K562 (cell line): Measurements from ENCODE around the gene DCPS. TPM values are rescaled to one million over a fixed set of nuclear protein-coding genes. Genes with fewer than 3 reads are reported as not detected.

Source experiments
- ATAC-seq: fragments of 200-7000 bp; cut with Tn5 transposase; 3 replicates; pipeline ENCODE4 v1.9.1; 2020; ENCODE audit warnings: moderate library complexity
- BruUV-seq: library from RNA; stranded (reverse); fragments of 400-500 nt; replicated peaks from 2 replicates; lab custom pipeline; 2021; lab: Mats Ljungman, UMichigan
- CTCF ChIA-PET: fragments of 300-600 bp; formaldehyde crosslinking; extraction: SDS; loops from one replicate; lab custom pipeline; 2021; ENCODE audit warnings: low intra/inter-chr PET ratio; lab: Yijun Ruan, JAX
- POLR2A ChIA-PET: fragments of 300-600, 350-650 bp; sonication (Branson Sonifier 250); formaldehyde crosslinking; extraction: SDS; loops from one replicate; lab custom pipeline; 2021; ENCODE audit warnings: antibody characterized with exemption, inconsistent platforms; lab: Yijun Ruan, JAX
- DNase-seq, 4 experiments: peaks; one replicate each; pipeline versions ENCODE4 v3.0.0 to v3.0.0-alpha.2; 2011 to 2018; ENCODE audit warnings: low spot score in 3 of 4, mixed read lengths in 3 of 4; ENCODE audit errors: extremely low read depth in 1 of 4
- FAIRE-seq: peaks from 2 replicates; lab custom pipeline; 2011; peaks lifted over from hg19 to GRCh38; lab: Jason Lieb, UNC
- H2AFZ ChIP-seq: 2 replicates; pipeline ENCODE4 v1.6.0; 2011; ENCODE audit warnings: low read depth, low read length, control low read depth, inconsistent platforms
- H3K27ac ChIP-seq: fragments of 200-600 bp; 3 replicates; pipeline ENCODE4 v1.8.0; 2011; ENCODE audit warnings: low read depth, mild to moderate bottlenecking, control low read depth, inconsistent platforms, low read length, moderate library complexity, mixed read lengths; ENCODE audit errors: extremely low read depth
- H3K27me3 ChIP-seq, 2 experiments: fragments of 300-600 bp in 1 of 2; 2 replicates in 1 of 2; 3 replicates in 1 of 2; pipeline versions ENCODE4 v1.6.0 to v1.8.0; 2011; ENCODE audit warnings: inconsistent platforms in 2 of 2, low read length in 2 of 2, mild to moderate bottlenecking in 1 of 2, mixed read lengths in 1 of 2, moderate library complexity in 1 of 2; ENCODE audit not compliant: control insufficient read depth in 2 of 2, insufficient read depth in 2 of 2
- H3K36me3 ChIP-seq: fragments of 300-600 bp; 3 replicates; pipeline ENCODE4 v1.8.0; 2011; ENCODE audit warnings: mild to moderate bottlenecking, low read length, inconsistent platforms; ENCODE audit not compliant: control insufficient read depth, insufficient read depth
- H3K4me1 ChIP-seq, 2 experiments: fragments of 200-600 bp in 1 of 2; replicated peaks in 1 of 2; 2 replicates in 1 of 2; 3 replicates in 1 of 2; pipeline versions ENCODE4 v1.5.1 to v1.8.0; 2011; ENCODE audit warnings: inconsistent platforms in 2 of 2, low read length in 2 of 2, mild to moderate bottlenecking in 1 of 2, mixed read lengths in 1 of 2, moderate library complexity in 1 of 2; ENCODE audit not compliant: control insufficient read depth in 2 of 2, insufficient read depth in 2 of 2
- H3K4me2 ChIP-seq: 2 replicates; pipeline ENCODE4 v1.6.1; 2011; ENCODE audit warnings: low read length, control low read depth, inconsistent platforms, mixed read lengths; ENCODE audit not compliant: insufficient read depth
- H3K4me3 ChIP-seq: fragments of 200-600 bp; sonication (generic), shearing (Covaris generic); 2 replicates; pipeline ENCODE4 v1.5.1; 2016; ENCODE audit warnings: control low read depth, inconsistent platforms
- H3K79me2 ChIP-seq: fragments of 200-600 bp; 3 replicates; pipeline ENCODE4 v1.8.0; 2011; ENCODE audit warnings: low read length, inconsistent platforms; ENCODE audit not compliant: control insufficient read depth, insufficient read depth
- H3K9ac ChIP-seq, 2 experiments: 2 replicates each; pipeline versions ENCODE4 v1.6.0 to v1.6.1; 2011; ENCODE audit warnings: low read depth in 2 of 2, low read length in 2 of 2, control low read depth in 1 of 2, inconsistent platforms in 1 of 2, mild to moderate bottlenecking in 1 of 2, mixed read lengths in 1 of 2; ENCODE audit not compliant: insufficient read depth in 1 of 2
- H3K9me1 ChIP-seq: one replicate; pipeline ENCODE4 v1.6.0; 2011; ENCODE audit warnings: inconsistent platforms, mild to moderate bottlenecking, low read length, moderate library complexity; ENCODE audit not compliant: control insufficient read depth, insufficient read depth
- H3K9me3 ChIP-seq: replicated peaks from 2 replicates; pipeline ENCODE4 v1.5.1; 2011; ENCODE audit warnings: low read depth, low read length, inconsistent platforms; ENCODE audit not compliant: control insufficient read depth, insufficient read depth
- H4K20me1 ChIP-seq: replicated peaks from 2 replicates; pipeline ENCODE4 v1.6.1; 2011; ENCODE audit warnings: low read length, inconsistent platforms, mixed read lengths; ENCODE audit not compliant: control insufficient read depth, insufficient read depth
- DIDO1 ChIP-seq: fragments of 450-650 bp; IDR thresholded peaks from 2 replicates; pipeline ENCODE4 v1.6.1; 2016; ENCODE audit warnings: low read depth, missing biosample characterization, missing genetic modification characterization
- ESRRA ChIP-seq: fragments of 450-650 bp; IDR thresholded peaks from 2 replicates; pipeline ENCODE4 v1.6.1; 2014; ENCODE audit warnings: low read depth, mild to moderate bottlenecking, moderate library complexity, borderline replicate concordance
- MTA2 ChIP-seq: fragments of 450-650 bp; IDR thresholded peaks from 2 replicates; pipeline ENCODE4 v1.6.1; 2016; ENCODE audit warnings: low read depth
- RAD21 ChIP-seq, 2 experiments: fragments of 250-450 bp in 1 of 2; fragments of 450-650 bp in 1 of 2; sonication (Bioruptor Pico) in 1 of 2; formaldehyde crosslinking in 1 of 2; IDR thresholded peaks in 1 of 2; conservative IDR thresholded peaks in 1 of 2; 2 replicates each; pipeline versions ENCODE4 v1.4.0 to v1.8.0; 2020 to 2022; ENCODE audit warnings: mild to moderate bottlenecking in 2 of 2, moderate library complexity in 1 of 2
- RBFOX2 ChIP-seq: fragments of 200-400 bp; formaldehyde crosslinking; IDR thresholded peaks from 2 replicates; pipeline ENCODE4 v1.6.1; 2017; ENCODE audit warnings: low read depth, mild to moderate bottlenecking, low read length, moderate library complexity
- SLC30A9 ChIP-seq: fragments of 250-450 bp; sonication (Bioruptor Pico); IDR thresholded peaks from 2 replicates; pipeline ENCODE4 v1.8.0; 2022; ENCODE audit warnings: mild to moderate bottlenecking, moderate library complexity
- WGBS: fragments of 100-300 bp; shearing (Covaris generic); methylation state at CpG from one replicate; pipeline ENCODE4 v1.1.6; 2016; ENCODE audit warnings: low coverage, mixed read lengths; ENCODE audit not compliant: insufficient coverage; ENCODE audit errors: missing lambda C conversion rate; 5-methylcytosine and 5-hydroxymethylcytosine counted together
- in situ Hi-C: fragments of 300-500 bp; cut with MboI; formaldehyde crosslinking; loops from 4 replicates; pipeline ENCODE4 v1.15.0; 2018; ENCODE audit warnings: inconsistent platforms, mixed read lengths
- intact Hi-C: fragments of 100-400 bp; cut with micrococcal nuclease; formaldehyde crosslinking; loops from 2 replicates; pipeline ENCODE4 v1.14.2; 2022
- polyA plus RNA-seq, 8 experiments: library from polyadenylated mRNA; depleted of rRNA in 4 of 8; stranded (reverse) in 5 of 8; unstranded in 3 of 8; fragments of >200 nt; fragmentation: Nextera tagmentation in 2 of 8; fragmentation: Illumina TruSeq in 1 of 8; extraction: Ambion mirVana in 2 of 8; extraction: Trizol in 1 of 8; gene quantifications; 2 replicates each; pipeline versions ENCODE4 v1.2.1 to v1.2.3, GENCODE V29; 2011 to 2014; ENCODE audit warnings: inconsistent platforms in 1 of 8, missing spikeins in 1 of 8
- total RNA-seq, 7 experiments: library from RNA; depleted of rRNA in 6 of 7; stranded (reverse); fragments of >200 nt in 6 of 7; fragmentation: Illumina TruSeq in 2 of 7; extraction: Trizol in 2 of 7; gene quantifications; 2 replicates each; pipeline versions ENCODE4 v1.2.1 to v1.2.3, GENCODE V29; 2011 to 2021; ENCODE audit warnings: low replicate concordance in 1 of 7
- TF ChIP-seq, protein P1 (sequence below): fragments of 200-800 bp; sonication (Bioruptor generic); IDR thresholded peaks from 2 replicates; pipeline ENCODE4 v1.6.1; 2017; ENCODE audit warnings: missing genetic modification characterization, missing compliant biosample characterization
- TF ChIP-seq, protein P2 (sequence below), 3 experiments: IDR thresholded peaks in 2 of 3; conservative IDR thresholded peaks in 1 of 3; 2 replicates each; pipeline ENCODE4 v1.5.1; 2011 to 2012; ENCODE audit warnings: low read length in 3 of 3, mild to moderate bottlenecking in 3 of 3, control low read depth in 2 of 3, improper control_type of control experiment in 1 of 3, inconsistent platforms in 1 of 3, low read depth in 1 of 3, mixed read lengths in 1 of 3, moderate library complexity in 1 of 3; ENCODE audit not compliant: insufficient read depth in 2 of 3
- TF ChIP-seq, protein P3 (sequence below): fragments of 450-650 bp; IDR thresholded peaks from 2 replicates; pipeline ENCODE4 v1.6.1; 2017; ENCODE audit warnings: antibody characterized with exemption, mild to moderate bottlenecking

Gene DCPS
- total and polyA plus RNA-seq, 9 of the 15 experiments (the other 6 are each of a cell fraction or from before 2014, with no cell fraction given) = 8.7 to 38.1 (median 17.9) TPM

DNA sequence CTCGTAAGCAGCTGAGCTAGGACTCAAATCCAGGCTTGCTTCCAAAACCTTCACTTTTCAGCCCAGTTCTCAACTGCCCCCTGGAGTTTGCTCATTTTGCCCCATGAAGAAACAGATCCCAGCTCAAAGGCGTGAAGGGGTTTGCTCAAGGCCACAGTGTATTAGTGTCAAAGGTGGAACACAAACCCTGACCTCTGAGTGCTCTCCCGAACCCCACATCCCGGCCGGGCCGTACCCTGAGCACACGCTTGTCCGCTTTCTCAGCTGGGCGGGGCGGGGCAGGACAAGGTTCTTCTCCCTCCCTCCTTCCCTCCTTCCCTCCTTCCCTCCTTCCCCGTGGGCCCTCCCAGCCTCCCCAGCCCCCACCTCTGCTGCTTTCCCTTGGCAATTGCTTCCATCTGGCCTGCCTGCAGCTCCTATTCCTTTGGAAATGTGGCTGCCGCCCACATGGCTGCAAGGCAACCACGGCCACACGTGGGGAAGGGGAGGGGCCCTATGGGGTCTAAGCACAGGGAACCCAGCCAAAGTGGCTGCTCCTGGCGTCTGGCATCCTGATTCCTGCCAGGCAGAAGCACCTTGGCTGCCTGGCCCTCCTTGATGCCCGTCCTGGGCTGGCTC, 55.7 kb downstream of the DCPS start:
- peaks cover 9 to 42% of the 10 kb centered on the region in 2 experiments; a peak in 4 of 5 replicates for H3K4me1 ChIP-seq
- H3K4me3 ChIP-seq = no peak overlapping the region
- FAIRE-seq = peak; percentile 35
- peak in 3 of 4 experiments; percentile 21 to 54 (median 49) for DNase-seq
- H3K27ac ChIP-seq = no peak overlapping the region
- H3K27me3 ChIP-seq = no peaks in the 10 kb centered on the region
- H3K9ac ChIP-seq = peak overlapping the region; percentile 30 to 75
- H3K36me3 ChIP-seq = no peaks in the 10 kb centered on the region
- ChIA-PET CTCF (interaction anchor here (2.4 kb wide), 1 partner anchor 49 kb away, joined by 9 read pairs; no protein-coding TSS in a partner anchor), POLR2A (no interaction called here)
- H3K79me2 ChIP-seq = peaks cover 14% of the 10 kb centered on the region
- peaks cover 12% of the 10 kb centered on the region; the same call in 1 of the 2 replicates for H4K20me1 ChIP-seq
- in situ Hi-C loops = no loop called here
- H3K9me3 ChIP-seq = no peaks in the 10 kb centered on the region
- BruUV-seq = no TSS peak
- no peak overlapping the region for H3K4me2 ChIP-seq
- no peak for ATAC-seq
- H2AFZ ChIP-seq = no peak overlapping the region
- intact Hi-C loops = no loop called here
- WGBS = 33% methylated on average over 12 of the region's 16 CpGs
- H3K9me1 ChIP-seq = no peaks in the 10 kb centered on the region
- TF ChIP-seq, protein P1, sequence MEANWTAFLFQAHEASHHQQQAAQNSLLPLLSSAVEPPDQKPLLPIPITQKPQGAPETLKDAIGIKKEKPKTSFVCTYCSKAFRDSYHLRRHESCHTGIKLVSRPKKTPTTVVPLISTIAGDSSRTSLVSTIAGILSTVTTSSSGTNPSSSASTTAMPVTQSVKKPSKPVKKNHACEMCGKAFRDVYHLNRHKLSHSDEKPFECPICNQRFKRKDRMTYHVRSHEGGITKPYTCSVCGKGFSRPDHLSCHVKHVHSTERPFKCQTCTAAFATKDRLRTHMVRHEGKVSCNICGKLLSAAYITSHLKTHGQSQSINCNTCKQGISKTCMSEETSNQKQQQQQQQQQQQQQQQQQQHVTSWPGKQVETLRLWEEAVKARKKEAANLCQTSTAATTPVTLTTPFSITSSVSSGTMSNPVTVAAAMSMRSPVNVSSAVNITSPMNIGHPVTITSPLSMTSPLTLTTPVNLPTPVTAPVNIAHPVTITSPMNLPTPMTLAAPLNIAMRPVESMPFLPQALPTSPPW (CRISPR knock-in tag) = 0 out of 2 replicates have a peak, but pooled peaks have one; percentile 11
- TF ChIP-seq ESRRA (0 out of 2 replicates have a peak, but pooled peaks have one; percentile 37), RAD21 (CRISPR knock-in tag; conservative IDR thresholded peaks at IDR 0.05 in 1 of 2, IDR thresholded peaks at IDR 0.05 in 1 of 2) (peak in 1 of 2 experiments; percentile 46; a peak in 1 of 4 replicates), SLC30A9 (CRISPR knock-in tag) (no peak), MTA2 (no peak), DIDO1 (tag) (no peak), RBFOX2 (0 out of 2 replicates have a peak, but pooled peaks have one; percentile 19)
- TF ChIP-seq, protein P2, sequence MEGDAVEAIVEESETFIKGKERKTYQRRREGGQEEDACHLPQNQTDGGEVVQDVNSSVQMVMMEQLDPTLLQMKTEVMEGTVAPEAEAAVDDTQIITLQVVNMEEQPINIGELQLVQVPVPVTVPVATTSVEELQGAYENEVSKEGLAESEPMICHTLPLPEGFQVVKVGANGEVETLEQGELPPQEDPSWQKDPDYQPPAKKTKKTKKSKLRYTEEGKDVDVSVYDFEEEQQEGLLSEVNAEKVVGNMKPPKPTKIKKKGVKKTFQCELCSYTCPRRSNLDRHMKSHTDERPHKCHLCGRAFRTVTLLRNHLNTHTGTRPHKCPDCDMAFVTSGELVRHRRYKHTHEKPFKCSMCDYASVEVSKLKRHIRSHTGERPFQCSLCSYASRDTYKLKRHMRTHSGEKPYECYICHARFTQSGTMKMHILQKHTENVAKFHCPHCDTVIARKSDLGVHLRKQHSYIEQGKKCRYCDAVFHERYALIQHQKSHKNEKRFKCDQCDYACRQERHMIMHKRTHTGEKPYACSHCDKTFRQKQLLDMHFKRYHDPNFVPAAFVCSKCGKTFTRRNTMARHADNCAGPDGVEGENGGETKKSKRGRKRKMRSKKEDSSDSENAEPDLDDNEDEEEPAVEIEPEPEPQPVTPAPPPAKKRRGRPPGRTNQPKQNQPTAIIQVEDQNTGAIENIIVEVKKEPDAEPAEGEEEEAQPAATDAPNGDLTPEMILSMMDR (IDR thresholded peaks at IDR 0.05 in 2 of 3, conservative IDR thresholded peaks at IDR 0.05 in 1 of 3; ENCODE audit: insufficient read depth in 2 of 3, low read depth in 1 of 3, low read length in 3 of 3) = peak; percentile 31 to 45 (median 33); a peak in 3 of 6 replicates
- TF ChIP-seq, protein P3, sequence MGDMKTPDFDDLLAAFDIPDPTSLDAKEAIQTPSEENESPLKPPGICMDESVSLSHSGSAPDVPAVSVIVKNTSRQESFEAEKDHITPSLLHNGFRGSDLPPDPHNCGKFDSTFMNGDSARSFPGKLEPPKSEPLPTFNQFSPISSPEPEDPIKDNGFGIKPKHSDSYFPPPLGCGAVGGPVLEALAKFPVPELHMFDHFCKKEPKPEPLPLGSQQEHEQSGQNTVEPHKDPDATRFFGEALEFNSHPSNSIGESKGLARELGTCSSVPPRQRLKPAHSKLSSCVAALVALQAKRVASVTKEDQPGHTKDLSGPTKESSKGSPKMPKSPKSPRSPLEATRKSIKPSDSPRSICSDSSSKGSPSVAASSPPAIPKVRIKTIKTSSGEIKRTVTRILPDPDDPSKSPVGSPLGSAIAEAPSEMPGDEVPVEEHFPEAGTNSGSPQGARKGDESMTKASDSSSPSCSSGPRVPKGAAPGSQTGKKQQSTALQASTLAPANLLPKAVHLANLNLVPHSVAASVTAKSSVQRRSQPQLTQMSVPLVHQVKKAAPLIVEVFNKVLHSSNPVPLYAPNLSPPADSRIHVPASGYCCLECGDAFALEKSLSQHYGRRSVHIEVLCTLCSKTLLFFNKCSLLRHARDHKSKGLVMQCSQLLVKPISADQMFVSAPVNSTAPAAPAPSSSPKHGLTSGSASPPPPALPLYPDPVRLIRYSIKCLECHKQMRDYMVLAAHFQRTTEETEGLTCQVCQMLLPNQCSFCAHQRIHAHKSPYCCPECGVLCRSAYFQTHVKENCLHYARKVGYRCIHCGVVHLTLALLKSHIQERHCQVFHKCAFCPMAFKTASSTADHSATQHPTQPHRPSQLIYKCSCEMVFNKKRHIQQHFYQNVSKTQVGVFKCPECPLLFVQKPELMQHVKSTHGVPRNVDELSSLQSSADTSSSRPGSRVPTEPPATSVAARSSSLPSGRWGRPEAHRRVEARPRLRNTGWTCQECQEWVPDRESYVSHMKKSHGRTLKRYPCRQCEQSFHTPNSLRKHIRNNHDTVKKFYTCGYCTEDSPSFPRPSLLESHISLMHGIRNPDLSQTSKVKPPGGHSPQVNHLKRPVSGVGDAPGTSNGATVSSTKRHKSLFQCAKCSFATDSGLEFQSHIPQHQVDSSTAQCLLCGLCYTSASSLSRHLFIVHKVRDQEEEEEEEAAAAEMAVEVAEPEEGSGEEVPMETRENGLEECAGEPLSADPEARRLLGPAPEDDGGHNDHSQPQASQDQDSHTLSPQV = no peak
